Sciatic nerve (tissue), 2 donors: ENCODE results near the gene CELSR1. TPM values are rescaled to one million over a fixed set of nuclear protein-coding genes. Genes with fewer than 3 reads are reported as not detected.

Source experiments
- ATAC-seq: fragments of 200-7000 bp; cut with Tn5 transposase; one replicate; pipeline ENCODE4 v1.9.1; 2020; ENCODE audit warnings: mild to moderate bottlenecking, moderate library complexity
- DNase-seq: peaks from one replicate; pipeline ENCODE4 v3.0.0-alpha.2; 2020; ENCODE audit warnings: low spot score
- intact Hi-C: fragments of 100-400 bp; cut with DNase I; formaldehyde crosslinking; loops from one replicate; pipeline ENCODE4 v1.14.2; 2022
- total RNA-seq: library from RNA; stranded (reverse); fragmentation: NEBNext Ultra II Directional; extraction: Animal tissue kit (Norgen Biotek cat#: 25700); gene quantifications from one replicate; pipeline ENCODE4 v1.2.1, GENCODE V29; 2021
- donor health status: DM: no; HTN: no; CAD: no.
- donor health status: DM: no; HTN: no; CAD: no.

Gene CELSR1
- total RNA-seq, 1 donor from 2014 or later = 1.9 TPM

- DNase-seq = peak; percentile 73
- peak; percentile 29 for ATAC-seq
- intact Hi-C loops = loop anchor here (2.0 kb wide), 1 partner anchor 94 kb away; no protein-coding TSS in a partner anchor
Observed at GRCh38 chr22:46576556-46577367, 39.3 kb upstream of the CELSR1 start.

DNA sequence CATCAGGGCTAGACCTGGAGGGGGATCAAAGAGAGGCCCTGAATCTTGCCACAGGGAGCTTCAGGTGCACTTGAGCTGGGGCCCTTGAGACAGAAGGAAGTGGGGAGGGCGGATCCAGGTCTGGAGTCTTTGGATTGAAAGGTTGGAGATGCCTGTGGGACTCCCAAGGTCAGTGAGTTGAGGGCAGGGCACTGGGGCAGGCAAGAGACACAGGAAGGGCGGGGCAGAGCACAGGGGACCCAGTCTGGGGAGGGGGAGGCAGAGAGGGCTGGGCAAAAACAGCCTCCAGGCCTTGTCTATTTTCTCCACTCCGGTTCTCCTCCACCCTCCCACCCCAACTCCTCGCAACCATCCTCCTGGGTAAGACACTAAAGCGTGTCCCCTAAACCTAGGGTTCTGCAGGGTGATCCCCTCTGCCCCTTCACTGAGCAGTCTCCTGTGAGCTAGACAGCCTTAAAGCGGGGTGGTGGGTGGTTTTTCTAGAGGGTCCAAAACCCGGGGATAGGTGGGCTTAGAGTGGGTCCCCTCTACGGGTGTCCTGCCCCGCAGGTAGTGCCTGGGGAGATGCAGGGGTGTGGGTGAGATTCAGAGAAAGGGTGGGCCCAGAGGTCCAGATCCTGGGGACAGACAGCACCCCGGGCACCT is 38.6 kb upstream of the CELSR1 start:
- ATAC-seq (no peak), DNase-seq (peak; percentile 53)
- intact Hi-C loops = loop anchor here (2.0 kb wide), 1 partner anchor 95 kb away; no protein-coding TSS in a partner anchor

DNA sequence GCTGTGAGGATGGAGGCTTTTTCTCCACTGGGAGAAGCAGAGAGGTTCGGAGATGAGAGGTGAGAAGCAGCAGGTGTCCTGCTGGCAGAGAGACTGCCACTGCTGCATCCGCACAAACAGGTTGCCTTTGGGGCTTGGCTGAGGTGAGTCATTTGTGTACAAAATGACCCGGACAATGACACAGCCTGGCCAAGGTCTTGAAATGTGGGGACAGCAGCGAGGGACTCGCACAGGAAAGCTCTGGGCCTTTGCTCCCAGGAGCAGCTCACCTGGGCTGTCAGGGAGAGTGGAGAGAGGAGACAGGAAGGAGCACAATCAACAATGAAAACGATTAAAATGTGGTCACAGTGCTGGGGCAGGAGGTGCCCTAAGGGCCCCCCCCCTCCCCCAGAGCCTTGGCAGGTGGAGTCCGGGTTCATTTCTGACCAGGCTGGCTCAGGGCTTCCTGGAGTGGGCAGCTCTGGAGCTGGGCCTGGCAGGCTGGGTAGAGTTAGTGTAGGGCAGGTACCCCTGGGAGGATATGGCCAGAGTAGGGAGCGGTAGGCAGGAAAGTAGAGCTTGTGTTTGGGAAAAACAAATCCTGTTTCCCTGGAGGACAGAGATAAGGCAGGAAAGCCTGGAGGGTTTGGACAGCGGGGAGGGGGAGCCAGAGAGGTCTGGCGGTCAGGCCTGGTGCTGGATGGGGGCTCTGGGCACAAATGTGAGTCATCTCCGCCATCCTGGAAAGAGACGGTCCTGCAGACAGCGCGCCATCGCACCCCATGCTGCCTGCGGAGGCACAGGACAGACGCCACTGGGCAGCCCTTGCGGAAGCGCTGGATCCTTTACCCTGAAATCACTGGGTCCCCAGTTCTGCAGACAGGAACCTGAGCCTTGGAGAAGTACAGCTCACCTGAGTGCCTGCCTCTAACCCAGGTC is 37.8 kb upstream of the CELSR1 start:
- DNase-seq (peak; percentile 57), ATAC-seq (no peak)
- intact Hi-C loops = no loop called here

DNA sequence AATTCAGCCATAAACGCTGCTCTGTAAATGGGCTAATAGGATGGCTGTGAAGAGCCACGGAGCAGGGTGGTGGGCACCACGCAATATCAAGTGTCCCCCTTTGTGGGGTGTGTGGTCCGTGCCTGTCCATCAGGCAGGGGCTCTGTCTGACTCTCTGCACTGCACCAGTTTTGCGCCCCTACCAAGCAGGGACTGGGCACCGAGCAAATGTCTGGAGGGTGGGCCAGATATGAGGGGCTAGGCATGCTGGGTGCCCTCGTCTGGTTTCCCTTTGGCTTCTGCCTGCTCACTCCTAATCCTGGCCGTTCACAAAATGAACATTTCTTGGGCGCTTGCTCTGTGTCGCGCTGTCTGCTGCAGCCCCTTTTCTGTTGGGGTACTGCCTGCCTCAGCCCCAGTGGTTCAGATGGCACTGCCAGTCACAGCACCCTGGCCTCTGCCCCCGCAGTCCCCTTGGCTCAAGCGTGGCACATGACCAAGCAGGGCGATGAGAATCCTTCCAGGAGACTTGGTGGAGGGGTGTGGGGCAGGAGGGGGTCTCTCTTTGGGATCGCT is 37.1 kb upstream of the CELSR1 start:
- intact Hi-C loops = no loop called here
- ATAC-seq = no peak
- DNase-seq = peak; percentile 48

DNA sequence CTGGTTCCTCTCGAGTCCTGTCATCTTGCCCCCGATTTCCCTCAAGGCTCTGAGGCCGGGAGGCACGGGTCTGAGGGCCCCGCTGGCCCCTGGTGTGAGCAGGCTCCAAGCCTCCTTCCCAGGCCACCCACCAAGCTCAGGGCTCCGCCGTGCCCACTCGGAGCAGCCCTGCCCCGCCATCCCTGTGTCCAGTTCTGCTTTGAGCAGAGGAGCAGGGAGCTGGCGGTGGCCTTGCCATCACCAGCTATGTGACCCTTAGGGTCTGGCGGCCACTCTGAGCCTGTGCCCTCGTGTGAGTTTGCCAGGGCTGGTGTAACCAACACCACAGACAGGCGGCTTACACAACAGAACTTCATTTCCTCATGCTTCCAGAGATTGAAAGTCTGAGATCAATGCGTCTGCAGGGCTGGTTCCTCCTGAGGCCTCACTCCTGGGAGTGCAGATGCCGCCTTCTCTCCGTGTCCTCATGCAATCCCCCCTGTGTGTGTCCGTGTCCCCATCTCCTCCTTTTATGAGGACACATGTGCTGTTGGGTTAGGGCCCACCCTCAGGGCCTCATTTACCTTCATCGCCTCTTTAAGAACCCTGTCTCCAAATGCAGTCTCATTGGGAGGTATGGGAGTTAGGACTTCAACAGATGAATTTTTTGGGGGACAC is 36.5 kb upstream of the CELSR1 start:
- ATAC-seq = no peak
- intact Hi-C loops = no loop called here
- DNase-seq = peak; percentile 47

GRCh38 chr22:46572911-46573780 is 35.7 kb upstream of the CELSR1 start:
- no peak for ATAC-seq

DNA sequence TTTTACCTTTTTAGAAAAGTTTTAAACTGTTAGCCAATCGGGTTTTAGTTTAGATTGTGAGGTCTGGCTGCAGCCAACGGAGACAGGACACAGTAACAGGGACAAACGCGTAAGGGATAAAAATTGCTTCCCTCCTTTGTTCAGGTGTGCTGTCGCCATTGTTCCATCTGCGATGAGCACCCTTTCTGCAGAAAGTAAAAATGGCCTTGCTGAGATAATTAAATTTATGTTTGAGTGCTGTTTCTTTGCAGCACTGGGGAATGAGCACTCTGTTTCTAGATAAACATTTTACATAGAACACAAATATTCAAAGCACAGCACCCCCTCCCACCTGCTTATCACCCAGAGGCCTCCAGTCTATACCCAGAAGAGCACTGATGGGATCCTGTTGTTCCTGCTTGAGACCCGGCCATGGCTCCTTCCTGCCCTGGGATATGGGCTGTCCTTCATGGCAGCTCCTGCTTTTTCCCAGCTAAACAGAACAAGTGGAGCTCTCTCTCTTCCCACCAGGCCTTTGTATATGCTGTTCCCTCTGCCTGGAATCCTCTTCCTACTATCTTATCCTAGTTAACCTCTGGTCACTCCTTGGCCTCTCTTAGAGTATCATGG is 34.3 kb upstream of the CELSR1 start:
- DNase-seq = peak; percentile 10
- no peak for ATAC-seq
- intact Hi-C loops = no loop called here

More at GRCh38 chr22:46572911-46573780, 35.7 kb upstream of the CELSR1 start:
- peak; percentile 45 for DNase-seq
- intact Hi-C loops = no loop called here

- DNase-seq (peak; percentile 25), ATAC-seq (no peak)
- intact Hi-C loops = no loop called here
Observed at GRCh38 chr22:46569848-46570695, 32.7 kb upstream of the CELSR1 start.

DNA sequence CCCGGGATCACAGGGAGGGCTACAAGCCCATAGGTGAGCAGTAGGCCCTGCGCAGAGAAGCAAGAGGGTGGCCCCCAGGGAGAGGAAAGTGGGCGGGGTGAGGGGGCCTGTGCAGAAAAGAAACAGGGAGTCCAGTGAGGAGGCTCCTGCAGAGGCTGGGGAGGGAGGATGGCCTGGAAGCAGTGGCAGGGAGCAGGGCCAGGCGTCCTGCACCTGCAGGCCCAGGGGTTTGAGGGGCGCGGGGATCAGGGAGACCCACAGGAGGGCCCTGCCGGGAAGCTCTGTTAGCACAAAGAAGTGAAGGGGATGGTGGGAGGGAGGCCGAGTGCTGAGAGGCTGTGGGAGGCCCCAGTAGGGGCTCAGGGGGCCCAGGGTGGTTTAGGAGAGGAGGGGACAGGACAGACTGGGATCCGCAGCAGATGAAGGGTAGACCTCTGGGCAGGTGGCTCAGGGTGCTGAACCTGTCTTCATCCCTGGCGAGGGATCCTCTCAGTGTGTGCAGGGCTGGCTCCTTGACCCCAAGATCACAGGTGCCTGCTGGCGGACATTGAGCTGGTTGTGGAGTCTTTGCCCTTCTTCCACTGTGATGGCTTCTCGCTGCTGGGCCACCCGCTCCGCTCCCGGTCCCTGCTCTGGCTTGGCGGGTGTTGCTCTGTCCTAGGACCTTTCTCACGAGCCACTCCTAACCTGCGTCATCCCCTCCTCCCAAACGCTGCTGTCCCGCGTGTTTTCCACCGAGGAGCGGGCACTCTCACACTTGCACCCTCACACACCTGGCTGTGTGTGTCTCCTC is 31.8 kb upstream of the CELSR1 start:
- DNase-seq (peak; percentile 49), ATAC-seq (peak; percentile 8)
- intact Hi-C loops = no loop called here

DNA sequence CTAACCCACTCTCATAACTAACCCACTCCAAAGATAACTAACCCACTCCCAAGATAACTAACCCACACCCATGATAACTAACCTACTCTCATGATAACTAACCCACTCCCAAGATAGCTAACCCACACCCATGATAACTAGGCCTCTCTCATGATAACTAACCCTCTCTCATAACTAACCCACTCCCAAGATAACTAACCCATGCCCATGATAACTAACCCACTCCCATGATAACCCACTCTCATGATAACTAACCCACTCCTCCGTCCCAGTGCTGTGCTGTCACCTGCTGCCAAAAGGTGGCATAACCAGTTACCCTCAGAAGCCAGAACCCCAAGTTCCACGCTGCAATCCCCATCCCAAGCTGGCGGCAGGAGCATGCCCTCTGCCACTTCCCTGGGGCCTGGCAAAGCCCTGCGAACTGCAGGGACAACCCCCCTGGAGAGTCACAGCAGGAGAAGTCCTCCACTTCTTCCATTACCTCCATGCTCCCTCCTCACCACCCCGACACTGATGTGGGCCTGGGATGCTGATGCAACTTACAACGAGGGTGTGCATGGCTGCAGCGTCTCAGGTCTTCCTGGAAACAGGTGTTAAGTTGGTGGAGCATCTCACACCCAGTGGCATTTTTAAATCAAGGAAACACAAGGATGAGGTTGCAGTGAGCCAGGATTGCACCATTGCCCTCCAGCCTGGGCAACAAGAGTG is 30.8 kb upstream of the CELSR1 start:
- intact Hi-C loops = no loop called here
- ATAC-seq (no peak), DNase-seq (no peak)

DNA sequence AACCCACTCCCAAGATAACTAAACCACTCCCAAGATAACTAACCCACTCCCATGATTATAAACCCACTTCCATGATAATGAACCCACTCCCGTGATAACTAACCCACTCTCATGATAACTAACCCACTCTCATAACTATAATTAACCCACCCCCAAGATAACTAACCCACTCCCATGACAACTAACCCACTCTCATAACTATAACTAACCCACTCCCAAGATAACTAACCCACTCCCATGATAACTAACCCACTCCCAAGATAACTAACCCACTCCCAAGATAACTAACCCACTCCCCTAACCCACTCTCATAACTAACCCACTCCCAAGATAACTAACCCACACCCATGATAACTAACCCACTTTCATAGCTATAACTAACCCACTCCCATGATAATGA is 30.1 kb upstream of the CELSR1 start:
- DNase-seq = no peak
- intact Hi-C loops = no loop called here
- ATAC-seq = no peak

DNA sequence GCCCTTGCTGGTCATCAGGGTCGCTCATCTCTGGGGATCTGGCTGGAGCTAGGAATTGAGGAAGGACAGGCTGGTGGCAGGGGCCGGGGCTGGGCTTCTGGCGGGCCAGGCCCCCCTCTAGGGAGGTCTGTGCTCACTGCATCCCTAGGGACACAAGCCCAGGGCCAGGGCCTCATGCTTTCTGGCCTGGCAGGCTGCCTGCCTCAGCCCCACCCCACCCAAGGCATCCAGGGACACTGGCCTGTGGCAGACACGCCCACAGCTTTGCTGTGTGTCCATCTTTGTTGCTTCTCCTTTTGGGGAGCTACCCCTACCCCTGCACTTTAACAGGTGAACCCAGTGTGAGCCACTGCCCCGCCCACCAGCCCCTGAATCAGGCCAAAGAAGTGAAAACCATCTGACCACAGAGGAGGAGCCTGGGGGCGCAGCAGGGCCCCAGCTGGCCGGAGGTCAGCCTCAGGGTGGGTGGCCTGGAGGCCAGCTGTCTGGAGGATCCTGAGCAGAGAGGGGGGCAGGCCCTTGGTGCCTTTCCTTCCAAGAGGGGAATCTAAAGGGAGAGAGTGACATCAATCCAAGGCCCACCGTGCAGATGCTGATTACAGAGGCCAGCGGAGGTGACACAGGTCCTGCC is 26.8 kb upstream of the CELSR1 start:
- intact Hi-C loops = no loop called here
- no peak for DNase-seq
- ATAC-seq = peak; percentile 59

GRCh38 chr22:46563381-46564083 is 26.1 kb upstream of the CELSR1 start:
- ATAC-seq = peak; percentile 93
- peak; percentile 87 for DNase-seq
- intact Hi-C loops = no loop called here

GRCh38 chr22:46561435-46561905 is 24.1 kb upstream of the CELSR1 start:
- intact Hi-C loops = no loop called here
- ATAC-seq = no peak
- DNase-seq = no peak
